HepG2 (cell line): ENCODE data around the gene GRM1. TPM values are rescaled to one million over a fixed set of nuclear protein-coding genes. Genes with fewer than 3 reads are reported as not detected.

ENCODE experiments used
- ATAC-seq: fragments of 200-7000 bp; cut with Tn5 transposase; 3 replicates; pipeline ENCODE4 v1.9.1; 2020; ENCODE audit warnings: mild to moderate bottlenecking, moderate library complexity
- BruUV-seq: library from RNA; stranded (reverse); fragments of 400-500 nt; replicated peaks from 2 replicates; lab custom pipeline; 2021; lab: Mats Ljungman, UMichigan
- CTCF ChIA-PET: fragments of 300-600 bp; formaldehyde crosslinking; extraction: SDS; loops from one replicate; lab custom pipeline; 2021; ENCODE audit warnings: low total read pairs, inconsistent platforms, low intra/inter-chr PET ratio; lab: Yijun Ruan, JAX
- POLR2A ChIA-PET: fragments of 350-600 bp; sonication (Branson Sonifier 250); formaldehyde crosslinking; loops from one replicate; lab custom pipeline; 2020; ENCODE audit warnings: antibody characterized with exemption, inconsistent platforms; lab: Yijun Ruan, JAX
- DNase-seq: peaks from one replicate; pipeline ENCODE4 v3.0.0-alpha.2; 2015; ENCODE audit warnings: low spot score
- FAIRE-seq: peaks from 3 replicates; lab custom pipeline; 2011; peaks lifted over from hg19 to GRCh38; lab: Jason Lieb, UNC
- H2AFZ ChIP-seq: one replicate; pipeline ENCODE4 v1.6.1; 2011; ENCODE audit warnings: low read length, inconsistent platforms
- H3K27ac ChIP-seq: fragments of 300-600 bp; 3 replicates; pipeline ENCODE4 v1.8.0; 2011; ENCODE audit warnings: mixed run types, mild to moderate bottlenecking, mixed read lengths, low read length, inconsistent platforms; ENCODE audit not compliant: insufficient read depth; ENCODE audit errors: extremely low read length
- H3K27me3 ChIP-seq, 2 experiments: fragments of 200-600 bp in 1 of 2; 2 replicates in 1 of 2; 3 replicates in 1 of 2; pipeline versions ENCODE4 v1.6.0 to v1.8.0; 2011; ENCODE audit warnings: low read length in 2 of 2, mild to moderate bottlenecking in 2 of 2, moderate library complexity in 2 of 2, inconsistent platforms in 1 of 2; ENCODE audit not compliant: insufficient read depth in 2 of 2, control insufficient read depth in 1 of 2
- H3K36me3 ChIP-seq, 2 experiments: fragments of 200-600 bp in 1 of 2; replicated peaks in 1 of 2; 2 replicates in 1 of 2; 3 replicates in 1 of 2; pipeline versions ENCODE4 v1.5.1 to v1.8.0; 2011; ENCODE audit warnings: low read length in 2 of 2, inconsistent platforms in 1 of 2; ENCODE audit not compliant: insufficient read depth in 2 of 2, control insufficient read depth in 1 of 2
- H3K4me1 ChIP-seq: 2 replicates; pipeline ENCODE4 v1.5.1; 2012; ENCODE audit warnings: low read length, inconsistent platforms; ENCODE audit not compliant: insufficient read depth
- H3K4me2 ChIP-seq: 2 replicates; pipeline ENCODE4 v1.6.0; 2011; ENCODE audit warnings: low read depth, low read length, inconsistent platforms
- H3K4me3 ChIP-seq, 3 experiments: fragments of 200-600 bp in 1 of 3; sonication (generic), shearing (Covaris generic) in 1 of 3; replicated peaks in 1 of 3; 2 replicates each; pipeline ENCODE4 v1.5.1; 2011 to 2016; ENCODE audit warnings: low read length in 3 of 3, inconsistent platforms in 2 of 3, low read depth in 2 of 3, mild to moderate bottlenecking in 2 of 3, control low read depth in 1 of 3, mixed read lengths in 1 of 3; ENCODE audit not compliant: insufficient read depth in 1 of 3
- H3K79me2 ChIP-seq: one replicate; pipeline ENCODE4 v1.6.1; 2011; ENCODE audit warnings: low read length, inconsistent platforms; ENCODE audit not compliant: insufficient read depth
- H3K9ac ChIP-seq: 2 replicates; pipeline ENCODE4 v1.6.0; 2011; ENCODE audit warnings: mild to moderate bottlenecking, low read depth, low read length, inconsistent platforms; ENCODE audit not compliant: insufficient read depth
- H3K9me3 ChIP-seq: 2 replicates; pipeline ENCODE4 v1.5.1; 2012; ENCODE audit warnings: mild to moderate bottlenecking, low read length
- H4K20me1 ChIP-seq: 2 replicates; pipeline ENCODE4 v1.6.0; 2011; ENCODE audit warnings: inconsistent platforms, mild to moderate bottlenecking, low read length, moderate library complexity; ENCODE audit not compliant: insufficient read depth
- CBFB ChIP-seq: sonication (generic); formaldehyde crosslinking; IDR thresholded peaks from 2 replicates; pipeline ENCODE4 v1.4.0; 2020; ENCODE audit warnings: missing genetic modification reagents
- CENPT ChIP-seq: sonication (generic); formaldehyde crosslinking; IDR thresholded peaks from 2 replicates; pipeline ENCODE4 v1.8.0; 2022; ENCODE audit warnings: low read depth, mild to moderate bottlenecking, moderate library complexity, missing genetic modification reagents
- CSRNP2 ChIP-seq: sonication (generic); formaldehyde crosslinking; conservative IDR thresholded peaks from 2 replicates; pipeline ENCODE4 v1.8.0; 2022; ENCODE audit warnings: low read depth, missing genetic modification reagents
- FOXC1 ChIP-seq: sonication (generic); formaldehyde crosslinking; IDR thresholded peaks from 2 replicates; pipeline ENCODE4 v1.8.0; 2022; ENCODE audit warnings: mild to moderate bottlenecking, missing genetic modification reagents, borderline replicate concordance
- HMG20B ChIP-seq: conservative IDR thresholded peaks from 2 replicates; pipeline ENCODE4 v1.6.1; 2016; ENCODE audit warnings: missing genetic modification reagents, missing compliant biosample characterization
- RARA ChIP-seq: IDR thresholded peaks from 2 replicates; pipeline ENCODE4 v1.6.1; 2016; ENCODE audit warnings: missing genetic modification reagents, missing compliant biosample characterization
- REST ChIP-seq, 2 experiments: IDR thresholded peaks; 2 replicates each; pipeline ENCODE4 v1.6.1; 2011 to 2012; ENCODE audit warnings: low read length in 2 of 2, borderline replicate concordance in 1 of 2, low read depth in 1 of 2, mild to moderate bottlenecking in 1 of 2, moderate library complexity in 1 of 2
- RNF2 ChIP-seq: fragments of 450-650 bp; conservative IDR thresholded peaks from 2 replicates; pipeline ENCODE4 v1.6.1; 2016; ENCODE audit warnings: low read depth
- TFDP1 ChIP-seq: IDR thresholded peaks from 2 replicates; pipeline ENCODE4 v1.6.1; 2016; ENCODE audit warnings: missing compliant biosample characterization, missing genetic modification reagents, borderline replicate concordance
- TFE3 ChIP-seq: IDR thresholded peaks from 2 replicates; pipeline ENCODE4 v1.6.1; 2016
- ZBTB38 ChIP-seq: sonication (generic); formaldehyde crosslinking; IDR thresholded peaks from 2 replicates; pipeline ENCODE4 v1.5.1; 2020; ENCODE audit warnings: mild to moderate bottlenecking, missing genetic modification reagents
- ZNF331 ChIP-seq: sonication (generic); formaldehyde crosslinking; IDR thresholded peaks from 2 replicates; pipeline ENCODE4 v1.4.0; 2020; ENCODE audit warnings: missing genetic modification reagents
- ZNF550 ChIP-seq: sonication (generic); formaldehyde crosslinking; IDR thresholded peaks from 2 replicates; pipeline ENCODE4 v1.4.0; 2020; ENCODE audit warnings: mild to moderate bottlenecking, missing genetic modification reagents, borderline replicate concordance
- ZNF570 ChIP-seq: sonication (generic); formaldehyde crosslinking; IDR thresholded peaks from 2 replicates; pipeline ENCODE4 v1.4.0; 2020; ENCODE audit warnings: mild to moderate bottlenecking, missing genetic modification reagents, borderline replicate concordance
- WGBS: methylation state at CpG from one replicate; pipeline ENCODE4 v1.1.6; 2017; ENCODE audit warnings: low lambda C conversion rate; 5-methylcytosine and 5-hydroxymethylcytosine counted together
- in situ Hi-C: cut with HindIII; loops from 2 replicates; pipeline ENCODE4 v1.10.0; 2017; ENCODE audit warnings: low pct_unique_long_range_greater_than_20kb; ENCODE audit not compliant: extremely low pct_ligation_motif_present
- intact Hi-C: fragments of 100-400 bp; cut with micrococcal nuclease; formaldehyde crosslinking; loops from one replicate; pipeline ENCODE4 v1.10.0; 2022; ENCODE audit not compliant: unreplicated experiment
- polyA plus RNA-seq, 8 experiments: library from polyadenylated mRNA; depleted of rRNA in 3 of 8; stranded (reverse) in 7 of 8; unstranded in 1 of 8; fragments of >200 nt; fragmentation: Illumina TruSeq in 4 of 8; extraction: Trizol in 4 of 8; gene quantifications; 2 replicates each; pipeline versions ENCODE4 v1.2.1 to v1.2.3, GENCODE V29; 2011 to 2016; ENCODE audit warnings: low read depth in 4 of 8, missing spikeins in 1 of 8, mixed read lengths in 1 of 8; ENCODE audit not compliant: insufficient read depth in 1 of 8
- total RNA-seq, 5 experiments: library from RNA; depleted of rRNA; stranded (reverse); fragments of >200 nt; fragmentation: Illumina TruSeq; extraction: Trizol; gene quantifications; 2 replicates each; pipeline ENCODE4 v1.2.3, GENCODE V29; 2016; ENCODE audit warnings: low read depth in 1 of 5
- TF ChIP-seq, protein P1 (sequence below): sonication (generic); formaldehyde crosslinking; IDR thresholded peaks from 2 replicates; pipeline ENCODE4 v1.4.0; 2020; ENCODE audit warnings: missing genetic modification reagents

Gene GRM1
- total and polyA plus RNA-seq, 2 of the 13 experiments (the other 11 are each of a cell fraction or from before 2014, with no cell fraction given): 0.09 TPM; not detected in 1

DNA sequence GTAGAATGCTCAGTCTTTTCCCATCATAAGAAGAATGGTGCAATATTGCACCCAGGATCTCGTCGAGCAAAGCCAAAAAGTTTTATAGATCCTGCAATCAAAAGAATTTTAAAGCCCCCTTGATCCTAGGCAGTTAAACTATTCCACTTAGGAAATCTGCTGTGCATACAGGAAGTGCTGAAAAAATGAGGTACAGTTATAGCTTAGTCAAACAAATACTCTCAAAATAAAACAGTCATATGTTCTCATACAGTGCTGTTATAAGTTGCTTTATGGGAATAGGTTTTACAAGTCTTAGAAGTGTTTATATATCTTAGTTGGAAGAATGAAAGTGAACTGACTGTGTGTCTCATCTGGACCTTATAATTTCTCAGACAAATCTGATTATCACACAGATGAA lies 282.2 kb downstream of the GRM1 start (continued):
- no peak for TF ChIP-seq ZNF570 (CRISPR knock-in tag)
- no peak for TF ChIP-seq ZBTB38 (CRISPR knock-in tag)
- no peak for TF ChIP-seq RNF2

- ChIA-PET POLR2A (no interaction called here), CTCF (no interaction called here)
- no peak for ATAC-seq
- Histone ChIP-seq H3K4me3 (no peak overlapping the region), H3K9me3 (no peaks in the 10 kb centered on the region), H3K27me3 (no peaks in the 10 kb centered on the region), H2AFZ (no peak overlapping the region), H4K20me1 (no peaks in the 10 kb centered on the region), H3K27ac (no peak overlapping the region), H3K4me1 (no peaks in the 10 kb centered on the region), H3K9ac (no peak overlapping the region), H3K79me2 (no peaks in the 10 kb centered on the region), H3K36me3 (no peaks in the 10 kb centered on the region), H3K4me2 (no peak overlapping the region)
- in situ Hi-C loops (no loop called here), intact Hi-C loops (no loop called here)
- no TSS peak for BruUV-seq
- DNase-seq: no peak
- FAIRE-seq: no peak
- 8% methylated on average over 2 of the region's 2 CpGs for WGBS
- TF ChIP-seq ZNF550: no peak
- no peak for TF ChIP-seq TFDP1
- TF ChIP-seq REST (IDR thresholded peaks at IDR 0.05; ENCODE audit: borderline replicate concordance in 1 of 2, low read depth in 1 of 2, low read length in 2 of 2): no peak
- TF ChIP-seq HMG20B (CRISPR knock-in tag): no peak
- no peak for TF ChIP-seq FOXC1 (CRISPR knock-in tag)
- TF ChIP-seq, protein P1, sequence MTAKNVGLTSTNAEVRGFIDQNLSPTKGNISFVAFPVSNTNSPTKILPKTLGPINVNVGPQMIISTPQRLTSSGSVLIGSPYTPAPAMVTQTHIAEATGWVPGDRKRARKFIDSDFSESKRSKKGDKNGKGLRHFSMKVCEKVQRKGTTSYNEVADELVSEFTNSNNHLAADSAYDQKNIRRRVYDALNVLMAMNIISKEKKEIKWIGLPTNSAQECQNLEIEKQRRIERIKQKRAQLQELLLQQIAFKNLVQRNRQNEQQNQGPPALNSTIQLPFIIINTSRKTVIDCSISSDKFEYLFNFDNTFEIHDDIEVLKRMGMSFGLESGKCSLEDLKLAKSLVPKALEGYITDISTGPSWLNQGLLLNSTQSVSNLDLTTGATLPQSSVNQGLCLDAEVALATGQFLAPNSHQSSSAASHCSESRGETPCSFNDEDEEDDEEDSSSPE (CRISPR knock-in tag): no peak
- TF ChIP-seq CSRNP2 (CRISPR knock-in tag): no peak
- no peak for TF ChIP-seq CENPT (CRISPR knock-in tag)
- TF ChIP-seq TFE3: no peak
- no peak for TF ChIP-seq ZNF331 (CRISPR knock-in tag)
- TF ChIP-seq CBFB (CRISPR knock-in tag): no peak
- TF ChIP-seq RARA (CRISPR knock-in tag): no peak
Measured at GRCh38 chr6:146312608-146313007, 283.7 kb downstream of the GRM1 start.
